22Rv1 (cell line): ENCODE measurements around the gene KIF7.

Experiments
- CTCF ChIP-seq: fragments of 450-650 bp; IDR thresholded peaks from 2 replicates; pipeline ENCODE4 v1.5.1; 2017; ENCODE audit warnings: mild to moderate bottlenecking
- ZFX ChIP-seq: fragments of 450-650 bp; IDR thresholded peaks from 2 replicates; pipeline ENCODE4 v1.6.1; 2017; ENCODE audit warnings: antibody characterized with exemption, borderline replicate concordance

DNA sequence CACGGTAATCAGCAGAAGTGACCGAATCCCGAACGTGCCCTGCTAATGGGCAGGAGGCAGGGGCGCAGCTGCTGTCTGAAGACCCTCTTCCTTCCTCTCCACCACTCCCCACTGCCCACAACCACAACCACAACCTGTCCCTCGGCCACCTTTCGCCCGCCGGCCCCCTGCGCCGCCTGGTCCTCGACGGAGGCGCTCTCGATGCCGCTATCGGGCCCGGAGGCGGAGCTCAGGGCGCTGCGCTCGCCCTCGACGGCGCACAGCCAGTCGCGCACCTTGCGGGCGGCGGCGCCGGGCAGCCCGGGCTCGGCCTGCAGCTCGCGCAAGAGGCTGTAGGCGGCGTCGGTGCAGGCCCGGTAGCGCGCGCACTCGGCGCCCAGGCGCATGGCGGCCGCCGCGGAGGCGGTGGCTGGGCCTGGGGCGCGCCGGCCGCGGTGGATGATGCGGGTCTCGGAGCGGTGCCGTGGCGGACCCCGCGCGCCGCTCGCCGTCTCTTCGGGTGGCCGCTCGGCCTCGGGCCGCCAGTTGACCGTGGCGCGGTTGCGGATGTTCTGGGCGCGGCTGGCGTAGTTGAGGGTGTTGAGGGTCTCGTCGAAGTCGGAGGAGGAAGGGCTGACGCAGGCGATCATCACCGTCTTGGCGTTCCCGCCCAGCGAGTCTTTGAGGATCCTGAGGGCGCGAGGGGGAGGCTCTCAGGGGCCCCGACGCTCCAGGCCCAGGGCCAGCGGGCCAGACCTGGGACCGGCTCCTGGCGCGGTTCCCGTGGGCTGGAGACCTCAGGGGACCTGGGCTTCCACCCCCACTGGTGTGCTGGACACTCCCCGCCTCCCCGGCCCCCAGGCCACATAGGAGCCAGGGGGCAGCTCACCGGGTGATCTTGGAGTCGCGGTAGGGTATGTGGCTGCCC, 6.9 kb downstream of the KIF7 start:
- TF ChIP-seq CTCF (no peak), ZFX (no peak)
